Measurements from ENCODE around the gene DOCK6. TPM values are rescaled to one million over a fixed set of nuclear protein-coding genes. Genes with fewer than 3 reads are reported as not detected.

Gene DOCK6, protein sequence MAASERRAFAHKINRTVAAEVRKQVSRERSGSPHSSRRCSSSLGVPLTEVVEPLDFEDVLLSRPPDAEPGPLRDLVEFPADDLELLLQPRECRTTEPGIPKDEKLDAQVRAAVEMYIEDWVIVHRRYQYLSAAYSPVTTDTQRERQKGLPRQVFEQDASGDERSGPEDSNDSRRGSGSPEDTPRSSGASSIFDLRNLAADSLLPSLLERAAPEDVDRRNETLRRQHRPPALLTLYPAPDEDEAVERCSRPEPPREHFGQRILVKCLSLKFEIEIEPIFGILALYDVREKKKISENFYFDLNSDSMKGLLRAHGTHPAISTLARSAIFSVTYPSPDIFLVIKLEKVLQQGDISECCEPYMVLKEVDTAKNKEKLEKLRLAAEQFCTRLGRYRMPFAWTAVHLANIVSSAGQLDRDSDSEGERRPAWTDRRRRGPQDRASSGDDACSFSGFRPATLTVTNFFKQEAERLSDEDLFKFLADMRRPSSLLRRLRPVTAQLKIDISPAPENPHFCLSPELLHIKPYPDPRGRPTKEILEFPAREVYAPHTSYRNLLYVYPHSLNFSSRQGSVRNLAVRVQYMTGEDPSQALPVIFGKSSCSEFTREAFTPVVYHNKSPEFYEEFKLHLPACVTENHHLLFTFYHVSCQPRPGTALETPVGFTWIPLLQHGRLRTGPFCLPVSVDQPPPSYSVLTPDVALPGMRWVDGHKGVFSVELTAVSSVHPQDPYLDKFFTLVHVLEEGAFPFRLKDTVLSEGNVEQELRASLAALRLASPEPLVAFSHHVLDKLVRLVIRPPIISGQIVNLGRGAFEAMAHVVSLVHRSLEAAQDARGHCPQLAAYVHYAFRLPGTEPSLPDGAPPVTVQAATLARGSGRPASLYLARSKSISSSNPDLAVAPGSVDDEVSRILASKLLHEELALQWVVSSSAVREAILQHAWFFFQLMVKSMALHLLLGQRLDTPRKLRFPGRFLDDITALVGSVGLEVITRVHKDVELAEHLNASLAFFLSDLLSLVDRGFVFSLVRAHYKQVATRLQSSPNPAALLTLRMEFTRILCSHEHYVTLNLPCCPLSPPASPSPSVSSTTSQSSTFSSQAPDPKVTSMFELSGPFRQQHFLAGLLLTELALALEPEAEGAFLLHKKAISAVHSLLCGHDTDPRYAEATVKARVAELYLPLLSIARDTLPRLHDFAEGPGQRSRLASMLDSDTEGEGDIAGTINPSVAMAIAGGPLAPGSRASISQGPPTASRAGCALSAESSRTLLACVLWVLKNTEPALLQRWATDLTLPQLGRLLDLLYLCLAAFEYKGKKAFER (N-terminal part only)
- total RNA-seq = 10.1 and 12.7 TPM in 2 replicates
- polyA plus RNA-seq (2012) = 35.2 TPM

DNA sequence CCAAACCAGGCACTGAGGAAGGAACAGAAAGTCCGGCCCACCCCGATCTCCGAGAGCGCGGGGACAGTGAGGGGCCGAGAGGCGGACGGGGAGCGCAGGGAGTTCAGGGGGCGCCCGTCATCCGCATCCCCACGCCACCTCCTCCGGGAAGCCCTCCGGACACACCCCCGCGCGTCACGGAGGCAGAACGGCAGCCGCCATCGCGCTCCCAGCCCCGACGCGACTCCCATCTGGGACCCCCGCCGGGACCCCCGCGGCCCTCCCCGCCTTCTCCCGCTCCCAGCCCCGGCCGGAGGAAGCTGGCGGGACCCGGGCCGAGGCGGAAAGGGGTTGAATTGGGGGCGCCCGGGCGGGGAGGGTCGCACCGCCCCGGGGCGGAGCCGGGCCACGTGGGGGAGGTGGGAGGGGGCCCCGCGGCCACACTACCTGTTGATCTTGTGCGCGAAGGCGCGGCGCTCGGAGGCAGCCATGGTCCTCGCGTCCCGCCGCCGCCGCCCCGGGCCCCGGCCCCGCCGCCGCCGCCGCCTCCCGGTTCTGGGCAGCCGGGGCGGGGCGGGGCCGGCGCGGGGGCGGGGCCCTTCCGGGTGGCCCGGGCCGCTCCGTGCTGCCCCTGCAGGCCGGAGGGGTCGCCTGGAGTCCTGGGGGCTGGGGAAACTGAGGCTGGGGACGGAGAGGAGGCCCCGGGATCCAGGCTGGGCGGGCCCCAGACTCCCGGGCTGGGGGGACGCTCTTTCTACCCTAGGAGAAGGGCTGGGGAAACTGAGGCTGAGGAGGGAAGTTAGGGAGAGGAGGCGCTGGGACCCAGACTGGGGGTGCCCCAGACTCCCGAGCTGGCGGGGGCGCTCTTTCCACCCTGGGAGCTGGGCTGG, at the start of gene DOCK6:
TSS of gene DOCK6 (minus strand) at position 554 of the 869 bp plus-strand sequence. CDS start at position 470, 84 bp downstream.
- DNase-seq (ENCODE audit: low read depth) = peak; percentile 50

DNA sequence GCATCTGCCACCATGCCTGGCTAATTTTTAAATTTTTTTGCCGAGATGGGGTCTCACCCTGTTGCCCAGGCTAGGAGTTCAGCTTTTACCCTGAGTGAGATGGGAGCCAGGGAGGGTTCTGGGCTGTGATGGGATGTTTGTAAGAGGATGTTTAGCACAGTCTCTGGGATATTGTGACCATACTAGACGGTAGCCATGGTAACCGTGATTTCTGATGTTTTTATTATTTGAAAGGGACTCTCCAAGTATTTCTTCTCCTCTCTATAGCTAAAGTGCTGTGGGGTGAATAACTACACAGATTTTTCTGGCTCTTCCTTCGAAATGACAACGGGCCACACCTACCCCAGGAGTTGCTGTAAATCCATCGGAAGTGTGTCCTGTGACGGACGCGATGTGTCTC, 44.0 kb upstream of the DOCK6 start:
- DNase-seq (ENCODE audit: low read depth) = no peak

DNA sequence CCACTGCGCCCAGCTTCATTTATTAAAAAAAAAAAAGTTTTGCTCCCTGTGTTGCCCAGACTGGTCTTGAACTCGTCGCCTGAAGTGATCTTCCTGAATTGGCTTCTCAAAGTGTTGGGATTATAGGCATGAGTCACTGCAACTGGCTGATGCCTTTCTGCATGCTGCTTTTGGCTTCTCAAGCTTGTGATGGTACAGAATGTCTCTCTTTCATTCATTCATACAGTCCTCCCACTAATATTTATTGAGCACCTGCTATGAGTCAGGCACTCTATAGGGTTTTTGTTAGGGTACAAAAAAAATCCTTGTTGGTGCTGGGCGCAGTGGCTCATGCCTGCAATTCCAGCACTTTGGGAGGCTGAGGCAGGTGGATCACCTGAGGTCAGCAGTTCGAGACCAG, 42.6 kb upstream of the DOCK6 start:
- DNase-seq (ENCODE audit: low read depth) = no peak

DNA sequence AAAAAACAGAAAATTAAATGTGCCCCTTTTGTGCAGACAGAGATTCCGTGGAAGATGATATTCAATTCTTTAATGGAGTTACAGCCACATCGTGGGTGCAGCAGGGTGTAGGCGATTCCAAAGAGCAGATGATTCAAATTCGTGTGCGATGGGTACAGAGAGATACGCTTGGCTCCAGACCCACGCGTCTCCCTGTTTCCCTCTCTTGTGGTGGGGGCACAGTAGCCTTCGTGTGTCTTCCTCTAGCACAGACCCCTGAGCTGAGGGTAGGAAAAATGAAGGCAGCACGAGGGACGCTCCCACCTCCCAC, 38.4 kb upstream of the DOCK6 start:
- no peak for DNase-seq (ENCODE audit: low read depth)

DNA sequence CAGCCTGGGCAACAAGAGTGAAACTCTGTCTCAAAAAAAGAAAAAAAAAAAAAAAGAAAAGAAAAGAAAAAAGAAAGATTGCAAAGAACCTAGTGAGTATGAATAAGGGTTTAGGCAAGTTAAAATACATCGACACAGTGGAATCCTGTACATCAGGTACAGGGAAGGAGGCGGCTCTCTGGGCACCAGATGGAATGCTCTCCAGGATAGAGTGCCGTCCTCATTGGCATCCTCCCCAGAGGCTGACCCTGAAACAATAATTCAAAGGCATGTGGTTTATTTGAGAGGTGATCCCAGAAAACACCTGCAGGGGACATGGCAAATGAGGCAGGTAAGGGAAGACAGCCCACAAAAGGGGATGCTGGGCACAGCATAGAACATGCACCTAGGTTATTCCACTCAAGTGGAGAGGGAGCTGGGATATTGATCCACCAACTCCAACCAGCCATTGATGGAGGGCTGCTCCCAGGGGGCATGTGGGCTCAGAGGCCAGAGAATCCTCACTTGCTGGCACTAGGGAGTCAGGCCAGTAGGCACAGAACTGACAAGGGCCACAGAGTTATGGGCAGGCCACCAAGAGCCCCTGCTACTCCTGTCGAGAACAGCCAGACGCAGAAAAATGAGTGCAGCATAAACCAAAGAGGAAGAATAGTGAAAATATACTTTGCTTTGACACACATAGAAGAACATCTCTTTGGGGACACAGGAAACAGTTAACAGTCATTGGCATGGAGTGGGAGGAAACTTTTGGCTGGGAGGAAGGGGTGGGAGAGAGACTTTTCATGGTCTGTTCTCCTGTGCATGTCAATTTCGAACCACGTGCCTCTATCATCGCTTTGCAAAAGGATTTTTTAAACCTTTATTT, 37.9 kb upstream of the DOCK6 start:
- DNase-seq (ENCODE audit: low read depth) = no peak

DNA sequence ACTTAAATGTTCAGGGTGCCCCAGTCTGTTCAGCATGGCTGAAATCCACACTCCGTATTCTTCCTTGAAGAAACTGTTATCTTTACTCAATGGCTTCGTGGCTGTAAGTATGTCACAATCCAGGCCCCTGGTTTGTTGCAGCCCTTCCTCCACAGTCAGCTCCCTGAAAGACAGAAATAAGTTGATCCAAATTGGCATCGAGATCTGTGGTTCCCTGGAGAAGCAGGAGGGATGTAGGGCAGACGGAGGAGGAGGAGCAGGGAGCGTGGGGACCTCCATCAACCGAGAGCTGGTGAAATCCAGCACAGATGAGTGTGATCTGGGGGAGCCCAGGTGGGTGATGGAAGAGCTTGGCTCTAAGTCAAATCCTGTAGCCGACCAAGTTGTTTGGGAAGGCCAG, 33.9 kb upstream of the DOCK6 start:
- no peak for DNase-seq (ENCODE audit: low read depth)

DNA sequence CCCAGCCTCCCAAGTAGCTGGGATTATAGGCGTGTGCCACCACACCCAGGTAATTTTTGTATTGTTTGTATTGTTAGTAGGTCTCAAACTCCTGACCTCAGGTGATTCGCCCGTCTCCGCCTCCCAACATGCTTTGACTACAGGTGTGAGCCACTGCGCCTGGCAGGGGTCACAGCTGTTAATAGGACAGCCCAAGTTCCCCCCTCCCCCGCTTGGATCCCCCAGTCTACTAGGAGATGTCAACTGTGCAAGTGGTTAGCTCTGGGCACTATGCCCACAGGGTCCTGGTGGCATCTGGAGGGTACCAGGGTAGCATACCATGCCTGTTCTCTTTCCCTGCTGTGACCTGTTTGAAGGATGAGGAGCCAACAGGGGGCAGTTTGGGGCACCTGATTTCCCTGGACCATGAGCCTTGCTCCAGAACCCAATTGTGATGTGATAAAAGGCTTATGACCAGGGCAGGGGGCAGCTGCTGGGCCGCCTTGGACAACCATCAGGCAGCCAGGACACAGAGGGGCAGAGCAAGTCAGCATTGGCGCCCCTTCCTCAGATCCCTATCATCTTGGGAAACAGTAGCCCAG, 33.4 kb upstream of the DOCK6 start, which contains the start of gene TSPAN16:
TSS of gene TSPAN16 (plus strand) at position 496 of the 581 bp plus-strand sequence. CDS start 138 bp downstream, outside the sequence.
- DNase-seq (ENCODE audit: low read depth) = no peak

DNA sequence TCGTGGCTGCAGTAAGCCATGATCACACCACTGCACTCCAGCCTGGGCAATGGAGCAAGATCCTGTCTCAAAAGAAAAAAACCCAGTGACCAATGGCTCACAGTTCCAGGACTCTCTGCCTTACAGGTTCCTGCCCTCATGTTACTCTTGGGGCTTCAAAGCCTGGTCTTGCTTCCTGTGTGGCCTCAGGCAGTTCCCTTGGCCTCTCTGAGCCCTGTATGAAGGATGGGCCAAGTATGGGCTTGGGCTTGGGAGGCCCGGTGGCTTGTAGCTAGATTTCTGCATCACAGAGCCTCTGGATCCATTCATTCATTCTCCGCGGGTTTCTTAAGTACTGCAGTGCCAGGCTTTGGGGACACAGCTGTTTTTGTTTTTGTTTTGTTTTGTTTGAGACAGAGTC, 32.9 kb upstream of the DOCK6 start:
- no peak for DNase-seq (ENCODE audit: low read depth)

DNA sequence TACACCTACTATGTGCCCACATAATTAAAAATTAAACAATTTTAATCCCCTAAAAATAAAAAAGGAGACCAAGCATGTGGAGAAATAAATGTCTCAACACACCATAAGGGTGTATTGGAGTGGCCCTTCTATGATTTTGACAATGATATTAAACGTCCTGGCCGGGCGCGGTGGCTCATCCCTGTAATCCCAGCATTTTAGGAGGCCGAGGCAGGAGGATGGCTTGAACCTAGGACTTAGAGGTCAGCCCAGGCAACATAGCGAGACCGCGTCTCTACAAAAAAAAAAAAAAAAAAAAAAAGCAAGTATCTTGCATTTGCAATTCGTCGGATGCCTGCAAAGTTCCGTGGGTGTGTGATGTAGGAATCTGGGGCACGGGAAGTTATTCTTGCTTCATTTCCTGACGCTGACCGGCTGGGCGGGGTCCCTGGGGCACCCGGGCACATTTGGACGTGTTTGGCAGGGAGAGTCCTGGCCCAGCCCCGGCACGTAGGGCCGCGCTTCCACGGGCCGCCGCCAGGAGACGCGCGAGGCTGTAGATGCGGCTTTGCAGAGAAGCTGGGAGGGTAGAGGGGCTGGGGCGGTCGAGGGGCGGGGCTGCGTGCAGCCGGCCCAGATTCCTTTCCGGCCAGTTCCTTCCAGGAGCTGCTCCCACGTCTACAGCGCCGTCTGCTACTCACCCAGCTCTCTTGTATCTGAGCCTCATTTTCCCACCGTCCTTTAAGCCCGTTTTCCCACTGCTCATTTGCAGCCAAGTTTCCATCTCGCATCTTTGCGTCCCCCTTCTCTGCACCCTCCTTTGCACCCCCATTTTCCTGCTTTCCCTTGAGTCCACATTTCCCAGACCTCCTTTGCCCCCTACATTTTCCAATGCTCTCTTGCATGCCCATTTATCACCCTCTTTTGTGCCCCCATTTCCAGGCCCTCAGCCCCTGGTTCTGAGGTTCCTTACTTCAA, 31.4 kb upstream of the DOCK6 start:
- DNase-seq (ENCODE audit: low read depth) = peak; percentile 91

DNA sequence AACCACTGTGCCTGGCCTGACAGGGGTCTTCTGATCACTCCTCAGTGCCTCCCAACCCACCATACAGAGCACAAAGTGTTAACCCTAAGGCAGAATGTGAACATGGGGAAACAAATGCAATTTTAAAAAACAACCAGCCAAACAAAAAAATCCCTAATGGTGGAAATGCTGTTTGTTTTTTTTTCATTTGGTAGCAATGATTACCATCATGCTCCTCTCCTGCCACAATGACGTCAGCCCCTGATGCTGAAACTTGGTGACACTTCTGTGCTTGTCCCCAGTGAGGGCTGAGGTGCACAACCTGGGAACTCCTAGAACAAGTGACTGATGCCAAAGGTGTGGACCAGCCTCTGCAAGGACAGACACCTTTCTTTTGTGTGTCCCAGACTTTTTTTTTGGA, 29.7 kb upstream of the DOCK6 start:
- DNase-seq (ENCODE audit: low read depth) = no peak

DNA sequence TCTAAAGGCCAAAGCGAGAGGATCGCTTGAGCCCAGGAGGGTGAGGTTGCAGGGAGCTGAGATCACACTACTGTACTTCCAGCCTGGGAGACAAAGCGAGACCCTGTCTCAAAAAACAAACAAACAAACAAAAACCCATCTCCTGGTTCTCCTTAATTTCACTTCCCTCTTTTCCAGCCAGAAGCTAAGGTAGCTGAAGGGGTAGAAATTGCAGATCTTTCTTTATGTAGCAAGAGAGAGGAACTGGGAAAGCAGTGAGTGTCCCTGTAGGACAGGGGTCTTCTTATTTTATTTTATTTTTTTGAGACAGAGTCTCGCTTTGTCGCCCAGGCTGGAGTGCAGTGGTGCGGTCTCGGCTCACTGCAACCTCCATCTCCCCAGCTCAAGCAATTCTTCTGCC, 29.1 kb upstream of the DOCK6 start:
- no peak for DNase-seq (ENCODE audit: low read depth)

DNA sequence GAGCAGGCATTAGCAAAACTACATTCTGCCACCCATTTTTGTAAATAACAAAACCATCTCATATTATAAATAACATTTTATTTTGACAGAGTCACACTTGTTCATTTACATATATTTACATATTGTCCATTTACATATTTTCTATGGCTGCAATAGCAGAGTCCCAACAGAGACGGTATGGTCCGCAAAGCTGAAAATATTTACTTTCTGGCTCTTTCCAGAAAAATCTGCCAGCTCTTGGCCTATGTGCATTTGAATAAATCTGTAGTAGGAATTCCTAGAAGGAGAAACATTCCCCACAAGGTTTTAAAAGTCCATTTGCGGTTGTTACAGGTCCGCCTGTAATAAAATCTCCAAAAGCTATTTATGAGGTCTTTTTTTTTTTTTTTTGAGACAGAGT, 27.9 kb upstream of the DOCK6 start:
- no peak for DNase-seq (ENCODE audit: low read depth)

DNA sequence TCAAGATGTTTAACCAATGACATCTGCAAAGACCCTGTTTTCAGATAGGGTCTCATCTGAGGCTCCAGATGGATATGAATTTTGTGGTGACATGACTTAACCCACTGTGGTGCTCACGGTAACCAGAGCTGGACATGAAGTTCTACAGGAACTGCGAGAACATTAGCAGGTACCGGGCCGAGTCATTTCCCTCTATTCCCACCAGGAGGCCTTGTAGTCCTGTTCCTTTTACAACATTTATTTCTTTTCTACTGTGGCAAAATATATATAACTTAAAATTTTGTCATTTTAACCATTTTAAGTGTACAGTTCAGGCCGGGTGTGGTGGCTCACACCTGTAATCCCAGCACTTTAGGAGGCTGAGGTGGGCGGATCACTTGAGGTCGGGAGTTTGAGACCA, 26.0 kb upstream of the DOCK6 start:
- no peak for DNase-seq (ENCODE audit: low read depth)

DNA sequence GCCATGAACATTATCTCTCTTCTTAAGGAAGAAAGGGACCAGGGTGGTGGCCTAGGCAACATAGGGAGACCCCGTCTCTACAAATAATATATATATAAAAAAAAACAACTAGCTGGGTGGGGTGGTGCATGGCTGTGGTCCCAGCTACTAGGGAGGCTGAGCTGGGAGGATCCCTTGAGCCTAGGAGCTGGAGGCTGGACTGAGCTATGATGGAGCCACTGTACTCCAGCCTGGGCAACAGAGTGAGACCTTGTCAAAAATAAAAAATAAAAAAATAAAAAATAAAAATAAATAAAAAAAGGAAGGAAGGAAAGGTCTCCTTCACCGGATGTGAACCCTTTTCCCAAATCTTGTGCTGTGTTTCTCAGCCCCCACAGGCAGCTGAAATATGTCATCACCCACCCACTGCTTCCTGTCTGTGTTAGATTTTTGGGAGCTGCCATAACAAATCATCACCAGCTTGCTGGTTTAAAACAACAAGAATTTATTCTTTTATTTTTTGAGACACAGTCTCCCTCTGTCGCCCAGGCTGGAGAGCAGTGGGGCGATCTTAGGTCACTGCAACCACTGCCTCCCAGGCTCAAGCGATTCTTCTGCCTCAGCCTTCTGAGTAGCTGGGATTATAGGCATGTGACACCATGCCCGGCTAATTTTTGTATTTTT, 24.1 kb upstream of the DOCK6 start:
- DNase-seq (ENCODE audit: low read depth) = peak; percentile 27

DNA sequence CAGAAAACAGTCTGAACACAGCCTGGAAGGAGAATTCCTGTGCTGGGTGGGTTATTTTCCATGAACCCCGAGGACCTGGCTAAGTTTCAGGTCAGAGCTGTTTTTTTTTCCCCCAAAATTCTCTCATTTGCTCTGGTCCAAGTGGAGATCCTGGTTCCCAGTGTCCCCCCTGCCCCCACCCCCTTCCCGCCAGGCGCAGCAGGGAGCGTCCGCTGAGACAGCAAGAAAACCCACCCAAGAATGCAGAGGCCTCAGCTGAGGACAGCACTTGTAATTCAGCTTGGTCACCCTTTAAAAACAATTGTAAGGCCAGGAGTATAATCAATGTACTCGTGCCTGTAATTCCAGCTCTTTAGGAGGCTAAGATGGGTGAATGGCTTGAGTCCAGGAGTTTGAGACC, 22.2 kb upstream of the DOCK6 start:
- DNase-seq (ENCODE audit: low read depth) = no peak

DNA sequence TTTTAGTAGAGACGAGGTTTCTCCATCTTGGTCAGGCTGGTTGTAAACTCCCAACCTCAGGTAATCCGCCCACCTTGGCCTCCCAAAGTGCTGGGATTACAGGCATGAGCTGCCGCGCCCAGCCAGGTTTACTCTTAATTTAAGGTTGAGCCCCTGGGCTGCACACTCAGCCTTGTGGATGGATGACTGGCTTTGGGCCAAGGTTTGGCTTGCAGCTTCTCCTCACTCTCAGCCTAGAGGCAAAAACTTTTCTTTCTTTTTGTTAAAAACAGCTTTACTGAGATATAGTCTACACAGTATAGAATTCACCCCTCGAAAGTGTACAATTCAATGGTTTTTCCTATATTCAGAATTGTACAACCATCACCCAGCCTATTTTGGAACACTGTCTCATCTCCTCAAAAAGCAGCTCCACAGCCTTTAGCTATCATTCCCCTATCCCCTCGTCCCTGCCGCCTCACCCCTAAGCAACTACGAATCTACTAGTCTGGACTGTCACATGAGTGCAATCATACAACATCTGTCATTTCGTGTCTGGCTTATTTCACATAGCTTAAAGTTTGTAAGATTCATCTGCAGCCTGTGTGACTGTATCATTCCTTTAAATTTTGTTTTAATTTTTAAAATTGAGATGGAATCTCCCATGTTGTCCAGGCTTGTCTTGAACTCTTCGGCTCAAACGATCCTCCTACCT, 19.2 kb upstream of the DOCK6 start:
- peak; percentile 12 for DNase-seq (ENCODE audit: low read depth)

All from myocyte (in vitro differentiated cells).